ENCODE results near the gene ZNF358.

Gene ZNF358

GRCh38 chr19:7515645-7516151, at the start of gene ZNF358:
Gene ZNF358, plus strand, starts transcription at chr19:7516103. Its CDS starts 3,140 bp downstream, at chr19:7519243.
- DNase-seq: peak; percentile 68 to 74

DNA sequence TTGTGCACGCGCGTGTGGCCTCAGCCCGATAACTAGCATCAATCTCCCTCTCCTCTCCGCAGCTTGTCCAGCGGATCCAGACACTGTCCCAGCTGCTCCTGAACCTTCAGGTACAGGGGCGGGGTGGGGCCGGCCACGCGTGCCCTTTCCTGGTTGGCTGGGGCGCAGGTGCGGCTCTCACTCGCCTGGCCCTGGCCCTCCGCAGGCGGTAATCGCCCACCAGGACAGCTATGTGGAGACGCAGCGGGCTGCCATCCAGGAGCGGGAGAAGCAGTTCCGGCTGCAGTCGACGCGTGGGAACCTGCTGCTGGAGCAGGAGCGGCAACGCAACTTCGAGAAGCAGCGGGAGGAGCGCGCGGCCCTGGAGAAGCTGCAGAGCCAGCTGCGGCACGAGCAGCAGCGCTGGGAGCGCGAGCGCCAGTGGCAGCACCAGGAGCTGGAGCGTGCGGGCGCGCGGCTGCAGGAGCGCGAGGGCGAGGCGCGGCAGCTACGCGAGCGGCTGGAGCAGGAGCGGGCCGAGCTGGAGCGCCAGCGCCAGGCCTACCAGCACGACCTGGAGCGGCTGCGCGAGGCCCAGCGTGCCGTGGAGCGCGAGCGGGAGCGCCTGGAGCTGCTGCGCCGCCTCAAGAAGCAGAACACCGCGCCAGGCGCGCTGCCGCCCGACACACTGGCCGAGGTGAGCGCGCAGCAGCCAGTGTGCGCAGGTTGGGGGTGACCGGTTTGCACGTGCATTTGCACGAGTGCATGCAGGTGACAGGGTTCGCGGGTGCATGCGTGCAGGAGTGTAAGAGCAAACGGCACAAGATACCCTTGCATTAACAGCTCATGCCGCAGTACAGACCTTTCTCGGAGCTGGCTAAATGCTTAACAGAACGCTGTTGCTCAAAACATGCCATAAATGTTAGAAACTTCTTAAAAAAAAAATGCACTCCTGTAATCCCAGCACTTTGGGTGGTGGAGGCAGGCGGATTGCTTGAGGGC, 48.6 kb upstream of the ZNF358 start:
- DNase-seq: no peak

DNA sequence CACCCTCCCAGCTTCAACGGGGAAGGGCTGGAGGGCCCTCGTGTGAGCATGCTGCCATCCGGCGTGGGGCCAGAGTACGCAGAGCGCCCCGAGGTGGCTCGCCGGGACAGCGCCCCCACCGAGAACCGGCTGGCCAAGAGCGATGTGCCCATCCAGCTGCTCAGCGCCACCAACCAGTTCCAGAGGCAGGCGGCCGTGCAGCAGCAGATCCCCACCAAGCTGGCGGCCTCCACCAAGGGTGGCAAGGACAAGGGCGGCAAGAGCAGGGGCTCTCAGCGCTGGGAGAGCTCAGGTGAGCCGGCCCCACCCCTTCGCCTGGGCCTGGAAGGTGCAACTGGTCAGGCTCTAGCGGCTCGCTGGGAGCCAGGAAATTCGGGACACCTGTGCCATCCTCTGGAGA, 47.1 kb upstream of the ZNF358 start:
- no peak for DNase-seq

DNA sequence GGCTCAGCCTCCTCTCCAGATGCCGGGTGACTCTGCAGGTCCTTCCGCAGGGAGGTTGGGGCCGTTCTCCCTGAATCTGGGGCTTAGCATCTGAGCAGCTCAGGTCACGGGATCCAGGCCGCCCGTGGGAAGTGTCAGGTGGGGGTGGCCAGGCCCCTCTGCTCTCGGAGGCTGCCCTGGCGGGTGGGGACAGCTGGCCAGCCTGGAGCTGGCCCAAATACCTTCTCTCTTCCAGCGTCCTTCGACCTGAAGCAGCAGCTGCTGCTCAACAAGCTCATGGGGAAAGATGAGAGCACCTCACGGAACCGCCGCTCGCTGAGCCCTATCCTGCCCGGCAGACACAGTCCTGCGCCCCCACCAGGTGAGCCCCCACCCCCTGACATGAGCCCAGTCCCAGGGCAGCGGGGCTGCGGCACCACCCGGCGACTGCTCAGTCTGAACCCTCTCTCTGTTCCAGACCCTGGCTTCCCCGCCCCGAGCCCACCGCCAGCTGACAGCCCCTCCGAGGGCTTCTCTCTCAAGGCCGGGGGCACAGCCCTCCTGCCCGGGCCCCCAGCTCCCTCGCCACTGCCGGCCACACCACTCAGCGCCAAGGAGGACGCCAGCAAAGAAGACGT, 46.1 kb upstream of the ZNF358 start:
- DNase-seq: no peak

DNA sequence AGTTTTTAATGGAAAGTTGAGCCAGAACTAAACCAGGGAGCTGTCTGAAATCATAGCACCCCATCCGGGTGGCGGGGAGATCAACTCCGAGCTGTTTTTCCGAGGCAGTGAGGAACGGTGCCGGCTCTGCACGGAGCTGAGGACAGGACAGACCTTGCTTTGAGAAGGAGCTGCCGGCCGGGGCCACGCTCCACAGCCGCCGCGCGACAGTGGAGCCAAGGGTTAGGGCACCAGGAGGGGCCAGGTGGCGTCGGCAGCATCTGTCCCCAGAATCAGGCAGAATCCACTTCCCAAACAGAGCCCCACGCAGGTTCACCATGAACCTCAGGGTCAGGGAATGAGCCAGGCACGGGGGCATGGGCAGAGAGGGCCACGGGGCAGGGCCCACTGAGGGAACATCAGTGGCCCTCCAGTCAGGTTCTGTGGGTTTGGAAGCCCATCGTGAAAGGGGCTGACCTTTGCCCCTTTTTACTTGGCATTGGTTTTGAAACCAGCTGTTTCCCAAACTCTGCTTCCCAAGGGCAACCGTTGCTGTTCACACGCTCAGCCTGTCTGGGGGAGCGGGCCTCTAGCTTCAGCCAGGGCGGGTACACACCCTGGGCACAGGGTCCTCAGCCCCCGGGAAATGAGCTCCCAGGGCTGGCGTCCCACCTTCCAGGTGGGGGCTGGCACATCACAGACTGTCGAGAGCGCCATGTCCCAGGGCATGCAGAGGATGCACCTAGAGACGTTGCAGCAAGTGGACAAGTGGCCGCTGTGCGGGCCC, 45.2 kb upstream of the ZNF358 start:
- no peak for DNase-seq

DNA sequence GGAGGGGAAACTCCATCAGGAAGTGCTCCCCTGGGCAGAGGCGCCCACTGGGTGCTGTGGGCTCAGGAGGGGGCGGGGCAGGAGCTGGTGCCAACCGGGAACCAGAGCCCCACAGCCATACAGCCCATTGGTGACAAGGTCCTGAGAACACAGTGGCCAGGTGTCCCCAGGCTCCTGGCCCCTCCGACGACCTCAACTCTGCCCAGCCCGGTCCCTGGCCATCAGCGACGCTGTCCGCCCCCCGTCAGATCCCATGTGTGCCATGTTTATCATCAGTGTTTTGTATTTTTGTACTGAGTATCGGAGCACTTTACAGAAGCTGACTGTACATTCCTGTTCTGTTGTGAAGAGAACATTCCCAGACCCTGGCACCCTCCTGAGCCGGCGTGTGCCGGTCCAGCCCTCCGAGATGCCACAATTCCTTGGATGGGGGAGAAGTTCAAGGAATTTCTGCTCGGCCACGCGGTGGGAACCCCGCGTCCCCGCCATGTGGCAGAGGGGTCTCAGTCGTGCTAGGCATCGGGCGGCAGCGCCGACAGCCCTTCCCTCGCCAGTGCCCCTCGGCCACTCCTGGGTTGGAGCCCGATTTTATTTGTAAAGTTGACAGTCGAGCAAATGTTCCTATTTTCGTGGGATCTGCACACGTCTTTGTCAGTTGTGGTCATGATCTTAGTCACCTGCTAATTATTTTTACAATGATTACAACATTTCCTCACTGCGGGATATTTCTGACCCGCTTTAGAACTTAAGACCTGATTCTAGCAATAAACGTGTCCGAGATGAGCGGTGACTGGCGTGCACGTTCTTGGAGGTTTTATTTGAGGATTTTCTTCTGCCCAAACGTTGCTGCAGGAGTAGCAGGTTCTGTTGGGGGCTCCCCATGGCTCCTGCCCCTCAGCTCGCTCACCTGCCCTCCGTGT, 43.9 kb upstream of the ZNF358 start:
- DNase-seq: no peak

DNA sequence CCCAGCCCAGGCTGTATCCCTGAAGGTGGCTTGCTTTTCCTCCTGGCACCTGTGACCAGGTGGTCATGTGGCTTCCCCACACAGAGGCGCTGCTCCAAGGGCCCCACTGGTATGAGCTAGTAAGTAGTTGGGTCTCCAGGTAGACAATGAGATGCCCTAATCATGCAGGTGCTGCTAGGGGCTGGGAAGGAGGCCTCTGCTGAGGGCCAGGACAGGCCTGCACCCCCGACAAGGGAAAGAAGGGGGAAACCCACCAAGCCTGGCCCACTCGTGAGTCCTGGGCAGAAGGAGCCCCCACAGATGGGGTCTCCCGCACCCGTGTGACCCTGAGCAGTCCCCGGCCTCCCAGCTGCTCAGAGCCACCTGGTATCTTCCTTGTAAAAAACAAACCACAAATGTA, 40.2 kb upstream of the ZNF358 start:
- DNase-seq: no peak

GRCh38 chr19:7476241-7476640, 39.7 kb upstream of the ZNF358 start:
- DNase-seq: no peak

DNA sequence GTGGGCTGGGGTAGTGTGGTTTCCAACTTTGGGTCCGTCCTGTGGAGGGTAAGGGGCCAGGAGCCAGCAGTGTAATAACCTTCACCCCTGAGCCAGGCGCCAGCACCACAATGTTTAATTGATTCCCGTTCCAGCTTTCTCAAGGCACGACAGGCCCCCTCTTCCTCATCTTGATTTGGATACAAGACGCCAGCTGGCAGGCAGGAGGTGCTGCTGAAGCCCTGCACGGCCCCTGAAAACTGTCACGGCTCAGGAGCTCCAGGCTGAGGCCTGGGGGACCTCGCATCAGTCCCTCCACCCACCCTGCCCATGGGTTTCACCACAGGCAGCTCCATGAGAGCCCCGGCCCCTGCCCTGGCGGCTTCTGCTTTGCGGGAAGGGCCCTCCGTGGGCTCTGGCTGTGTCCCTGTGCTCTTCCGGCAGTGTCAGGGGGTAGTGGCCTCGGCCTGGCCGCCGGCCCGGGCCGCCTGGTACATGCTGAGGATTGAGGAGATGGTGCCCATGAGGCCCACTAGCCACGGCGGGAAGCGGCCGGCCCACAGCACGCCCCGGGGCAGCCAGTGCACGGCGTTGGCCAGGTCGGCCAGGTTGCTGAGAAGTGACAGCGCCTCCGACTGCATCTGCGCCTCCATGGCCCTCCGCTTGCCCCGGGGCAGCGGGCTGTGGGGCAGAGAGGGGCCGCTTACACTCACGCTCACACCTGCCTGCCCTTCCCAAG, 39.0 kb upstream of the ZNF358 start:
- no peak for DNase-seq

GRCh38 chr19:7477758-7478157, 38.1 kb upstream of the ZNF358 start:
- DNase-seq: no peak

DNA sequence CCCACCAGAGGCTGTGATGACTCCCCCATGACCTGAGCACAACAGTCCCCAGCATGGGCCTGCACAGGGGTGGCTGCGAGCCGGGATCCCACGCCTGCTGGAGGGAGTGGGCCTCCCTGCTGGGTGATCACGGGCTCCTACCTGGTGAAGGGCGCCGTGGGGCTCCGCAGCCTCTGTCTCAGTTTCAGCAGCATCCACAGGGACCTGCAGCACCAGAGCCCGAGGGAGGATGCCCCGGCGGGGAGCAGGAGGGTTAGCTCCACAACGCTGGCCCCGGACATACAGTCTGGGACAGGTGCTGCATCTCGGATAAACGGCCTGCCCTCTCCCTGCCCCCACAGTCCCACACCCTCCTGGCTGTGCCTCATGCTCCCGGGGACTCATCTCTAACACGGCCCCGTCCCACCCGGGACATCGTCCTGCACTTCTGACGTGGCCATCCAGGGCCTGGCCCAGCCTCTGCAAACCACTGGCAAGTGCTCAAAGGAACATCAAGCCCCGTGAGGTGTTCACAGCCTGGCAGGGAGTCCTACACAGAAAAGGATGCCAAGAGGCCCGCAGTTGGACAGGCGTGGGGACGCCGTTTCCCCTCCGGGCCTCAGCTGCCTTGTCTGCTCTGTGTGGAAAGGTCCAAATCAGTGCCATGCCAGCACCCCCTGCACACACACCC, 37.6 kb upstream of the ZNF358 start:
- DNase-seq: no peak

GRCh38 chr19:7478843-7479227, 37.1 kb upstream of the ZNF358 start:
- DNase-seq: no peak

DNA sequence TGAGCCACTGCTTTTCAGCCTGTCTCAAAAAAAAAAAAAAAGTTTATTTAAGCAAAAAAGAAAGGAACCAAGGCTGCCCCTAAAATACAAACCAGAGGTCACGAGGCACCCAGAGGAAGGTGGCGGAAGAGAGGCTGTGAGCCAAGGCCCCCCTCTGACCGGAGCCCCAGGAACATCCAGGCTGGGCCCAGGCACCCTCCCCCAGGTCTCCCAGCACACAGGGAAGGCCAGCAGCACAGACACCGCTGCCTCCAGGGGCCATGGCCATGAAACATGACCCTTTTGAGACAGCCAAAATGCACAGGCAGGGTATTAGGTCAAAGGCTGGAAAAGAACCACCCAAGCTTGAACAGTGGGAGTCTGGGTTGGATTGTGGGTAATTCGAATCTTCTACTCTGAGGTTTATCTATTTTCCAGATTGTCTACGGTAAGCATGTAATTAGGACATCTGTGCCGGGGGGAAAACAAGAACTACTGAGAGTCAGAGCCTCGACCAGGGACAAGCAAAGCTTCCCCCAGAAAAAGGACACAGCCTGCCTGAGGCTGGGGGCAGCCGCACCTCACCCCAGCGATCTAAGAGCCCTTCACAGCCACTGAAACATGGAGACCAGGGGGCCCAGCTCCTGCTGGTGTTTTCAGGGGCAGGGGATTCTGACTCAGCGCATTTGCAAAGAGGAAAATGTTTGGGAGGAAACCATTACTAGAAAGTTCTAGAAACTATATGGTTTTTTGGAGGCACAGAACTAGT, 35.5 kb upstream of the ZNF358 start:
- no peak for DNase-seq

DNA sequence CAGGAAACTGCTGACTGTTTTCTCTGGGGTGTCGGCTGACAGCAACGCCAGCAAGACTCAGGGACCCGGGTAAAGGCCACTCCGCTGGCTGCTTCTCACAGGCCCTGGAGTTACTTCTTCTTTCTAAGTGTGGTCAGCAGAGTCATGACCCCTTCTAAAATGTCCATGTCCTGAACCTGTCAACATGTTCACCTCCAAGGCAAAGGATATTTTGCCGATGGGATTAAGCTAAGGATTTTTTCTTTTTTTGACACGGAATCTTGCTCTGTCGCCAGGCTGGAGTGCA, 35.0 kb upstream of the ZNF358 start:
- DNase-seq: no peak

DNA sequence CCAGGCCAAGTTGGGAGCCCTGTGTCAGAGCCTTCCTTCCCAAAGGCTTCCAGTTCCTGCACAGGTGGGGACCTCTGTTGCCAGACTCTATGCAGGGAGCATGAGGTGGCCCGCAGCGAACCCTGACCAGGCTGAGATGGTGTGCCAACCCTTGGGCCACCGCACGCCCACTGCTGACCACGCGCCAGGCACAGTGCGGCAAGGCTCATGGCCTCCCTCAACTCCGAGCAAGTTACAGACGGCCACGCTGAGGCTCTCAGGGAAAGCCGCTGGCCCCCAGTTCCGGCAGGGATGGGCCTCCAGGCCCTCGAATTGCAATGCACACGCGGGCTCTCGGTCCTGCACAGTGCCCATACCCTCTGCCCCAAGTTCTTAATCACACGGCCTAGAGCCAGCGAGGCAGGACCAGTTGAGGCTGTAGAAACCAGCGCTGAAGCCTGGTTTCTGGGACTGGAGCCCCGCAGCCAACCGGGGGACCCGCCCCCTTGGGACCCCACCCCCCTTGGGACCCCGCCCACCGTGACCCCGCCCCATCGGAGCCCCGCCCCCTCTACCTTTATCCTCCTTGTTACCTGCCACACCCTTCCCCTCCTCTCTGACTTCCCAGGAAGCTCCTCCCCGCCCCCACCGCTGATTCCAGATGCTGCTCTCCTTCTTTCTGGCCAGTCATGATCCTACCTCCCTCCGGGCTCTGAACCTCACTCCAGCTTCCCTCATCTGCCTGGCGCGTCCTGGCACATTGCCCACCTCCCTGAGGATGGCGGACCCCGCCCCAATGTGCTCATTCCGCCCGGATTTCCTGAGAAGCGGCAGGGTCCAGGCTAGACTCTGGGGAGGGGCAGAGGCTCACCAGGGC, 33.1 kb upstream of the ZNF358 start:
- no peak for DNase-seq

- no peak for DNase-seq
Measured at GRCh38 chr19:7483720-7484201, 32.1 kb upstream of the ZNF358 start.

DNA sequence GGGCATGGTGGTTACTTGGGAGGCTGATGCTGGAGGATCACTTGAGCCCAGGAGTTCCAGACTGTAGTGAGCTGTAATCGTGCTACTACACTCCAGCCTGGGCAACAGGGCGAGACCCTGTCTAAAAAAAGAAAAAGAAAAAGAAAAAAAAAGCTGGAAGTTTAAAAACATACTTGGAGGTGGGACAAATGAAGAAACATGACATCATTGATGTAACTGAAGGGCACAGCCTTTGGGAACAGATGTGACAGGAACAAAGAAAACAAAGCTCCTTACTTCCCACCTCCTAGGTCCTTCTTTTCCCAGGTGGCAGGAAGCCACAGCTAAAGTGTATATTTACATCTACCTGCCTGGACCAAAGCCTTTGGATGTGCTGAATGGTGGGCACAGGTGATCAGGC, 29.0 kb upstream of the ZNF358 start:
- no peak for DNase-seq

GRCh38 chr19:7488736-7489353, 27.1 kb upstream of the ZNF358 start, which contains the start of gene PEX11G:
Gene PEX11G, minus strand, starts transcription at chr19:7489035. Its CDS starts 25 bp downstream, at chr19:7489010.
- no peak for DNase-seq

GRCh38 chr19:7489609-7490044, 26.3 kb upstream of the ZNF358 start:
- no peak for DNase-seq

All from NCI-H446 (cell line).